ENCODE measurements around the gene PDE4B.

The PDE4B gene

GRCh38 chr1:66359815-66360214 lies 567.1 kb downstream of the PDE4B start:
- no peak for DNase-seq (ENCODE audit: low read depth in 2 of 2)

DNA sequence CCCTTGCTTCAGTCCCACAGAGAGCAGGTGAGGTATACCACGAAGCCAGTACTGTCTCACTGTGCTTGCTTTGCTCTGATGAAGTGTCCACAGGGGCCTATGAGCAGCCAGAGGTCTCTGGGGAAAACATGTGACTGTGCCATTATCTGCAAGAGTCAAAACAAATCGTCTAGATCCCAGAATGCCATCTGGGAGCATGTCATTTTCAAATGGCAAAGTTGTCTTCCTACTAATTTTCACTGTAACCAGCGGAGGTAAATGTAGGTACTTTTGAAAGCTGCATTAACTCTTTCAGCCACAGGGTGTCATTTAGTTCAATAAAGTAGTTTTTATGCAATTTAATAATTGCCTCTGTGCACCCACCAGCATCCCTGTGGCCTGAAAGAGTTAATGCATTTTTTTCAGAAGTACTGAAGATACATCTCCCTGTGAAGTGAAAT lies 567.6 kb downstream of the PDE4B start:
- DNase-seq (ENCODE audit: low read depth in 2 of 2) = no peak

DNA sequence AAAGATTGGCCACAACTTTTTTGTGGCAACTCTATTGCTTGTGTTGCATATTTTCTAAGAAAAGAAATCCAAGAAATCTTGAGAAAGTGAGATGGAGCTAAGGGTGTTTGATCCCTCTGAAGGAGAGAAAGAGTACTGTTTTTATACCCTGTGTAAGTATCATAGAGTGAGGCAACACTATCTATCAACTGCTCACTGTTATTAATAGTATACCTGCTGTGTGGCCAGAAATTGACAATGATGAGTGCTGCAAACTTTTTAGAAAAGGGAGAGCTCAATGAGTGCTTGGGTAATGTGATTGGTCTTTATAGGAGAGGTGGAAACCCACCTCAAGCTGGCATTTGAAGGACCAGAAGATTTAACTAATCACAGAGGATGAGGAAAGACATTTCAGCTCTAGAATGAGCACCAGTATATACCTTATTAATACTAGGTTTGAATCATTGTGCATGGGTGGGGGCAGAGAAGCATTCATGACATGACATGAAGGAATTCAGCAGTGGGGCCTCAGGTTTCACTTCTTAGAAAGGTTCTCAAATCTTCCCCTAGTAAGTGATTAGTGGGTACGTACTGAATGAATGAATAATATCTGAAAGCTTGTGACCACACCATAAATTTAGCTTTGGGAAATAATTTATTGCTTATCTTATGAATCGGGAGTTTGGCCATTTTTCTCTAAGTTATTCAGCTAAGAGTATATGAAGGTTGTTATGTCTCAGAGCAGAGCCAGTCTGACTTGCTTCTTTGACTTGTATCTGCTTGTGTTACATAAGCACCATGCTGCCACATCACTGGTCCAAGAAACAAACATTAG lies 572.1 kb downstream of the PDE4B start:
- DNase-seq (ENCODE audit: low read depth in 2 of 2) = no peak

DNA sequence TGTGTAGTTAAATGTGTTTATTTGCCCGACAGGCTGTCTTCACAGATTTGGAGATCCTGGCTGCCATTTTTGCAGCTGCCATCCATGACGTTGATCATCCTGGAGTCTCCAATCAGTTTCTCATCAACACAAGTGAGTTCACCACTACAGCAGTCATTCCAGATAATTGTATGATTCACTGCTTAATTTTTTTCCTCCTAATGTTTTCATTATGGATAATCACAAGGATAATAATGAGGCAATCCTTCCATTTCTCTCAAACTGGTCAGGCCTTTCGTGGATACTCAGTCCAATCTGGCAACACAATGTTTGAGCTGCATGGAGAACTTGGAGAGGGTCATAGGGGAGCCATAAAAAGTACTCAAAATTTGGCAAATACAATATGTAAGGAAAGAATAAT lies 572.9 kb downstream of the PDE4B start:
- DNase-seq (ENCODE audit: low read depth in 2 of 2) = no peak

DNA sequence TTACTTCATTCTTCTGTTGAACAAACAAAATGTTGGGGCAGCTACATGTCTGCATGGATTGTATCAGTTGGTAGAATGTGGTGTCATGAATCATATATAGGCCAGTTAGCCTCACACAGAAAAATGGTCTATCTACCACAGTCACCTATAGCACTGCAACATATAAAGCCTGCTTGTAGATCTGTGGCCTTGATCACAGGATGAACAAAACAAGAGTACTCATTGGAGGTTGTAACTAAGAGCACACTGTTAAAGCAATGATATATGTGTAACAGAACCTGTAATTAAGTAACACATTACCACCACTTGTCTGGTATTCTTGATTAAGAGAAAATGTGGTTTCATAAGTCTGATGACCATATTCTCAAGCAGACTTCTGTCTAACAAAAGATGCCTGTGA lies 573.9 kb downstream of the PDE4B start:
- DNase-seq (ENCODE audit: low read depth in 2 of 2) = no peak

DNA sequence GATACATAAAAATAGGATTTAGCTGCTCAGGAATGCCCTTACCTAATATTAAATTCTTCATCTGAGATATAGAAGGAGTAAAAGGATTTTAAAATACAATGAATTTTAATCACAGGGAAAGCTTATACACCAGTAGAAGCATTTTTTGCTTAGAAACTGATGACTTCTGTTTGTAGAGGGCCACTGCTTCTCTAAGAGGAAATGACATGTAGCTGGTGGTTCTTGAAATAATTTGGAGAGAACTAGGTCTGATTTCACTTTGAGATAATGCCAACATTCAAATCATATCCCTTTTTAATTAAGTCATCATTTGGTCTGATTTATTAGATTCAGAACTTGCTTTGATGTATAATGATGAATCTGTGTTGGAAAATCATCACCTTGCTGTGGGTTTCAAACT lies 574.7 kb downstream of the PDE4B start:
- DNase-seq (ENCODE audit: low read depth in 2 of 2) = no peak

DNA sequence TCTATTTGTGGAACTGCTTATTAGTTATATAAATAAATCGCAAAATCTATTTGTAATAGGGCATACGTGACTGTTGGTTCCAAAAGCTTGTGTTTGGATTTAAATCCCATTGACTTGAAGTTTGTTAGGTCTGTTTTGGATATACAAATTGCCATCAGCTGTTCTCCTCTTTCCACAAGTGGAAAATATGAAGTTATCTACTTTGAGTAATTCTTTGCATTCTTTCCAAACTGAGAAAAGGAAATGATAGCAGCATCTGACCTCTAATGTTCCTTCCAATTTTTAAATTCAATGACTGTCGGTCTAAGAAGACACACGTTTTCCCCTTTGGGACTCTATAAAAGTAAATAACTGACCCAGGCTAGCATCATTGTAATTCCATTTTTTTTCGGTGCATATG lies 575.6 kb downstream of the PDE4B start:
- no peak for DNase-seq (ENCODE audit: low read depth in 2 of 2)

- DNase-seq (ENCODE audit: low read depth in 2 of 2) = no peak
Measured at GRCh38 chr1:66370462-66370971, 577.8 kb downstream of the PDE4B start.

- no peak for DNase-seq (ENCODE audit: low read depth in 2 of 2)
Measured at GRCh38 chr1:66371233-66372005, 578.7 kb downstream of the PDE4B start.

DNA sequence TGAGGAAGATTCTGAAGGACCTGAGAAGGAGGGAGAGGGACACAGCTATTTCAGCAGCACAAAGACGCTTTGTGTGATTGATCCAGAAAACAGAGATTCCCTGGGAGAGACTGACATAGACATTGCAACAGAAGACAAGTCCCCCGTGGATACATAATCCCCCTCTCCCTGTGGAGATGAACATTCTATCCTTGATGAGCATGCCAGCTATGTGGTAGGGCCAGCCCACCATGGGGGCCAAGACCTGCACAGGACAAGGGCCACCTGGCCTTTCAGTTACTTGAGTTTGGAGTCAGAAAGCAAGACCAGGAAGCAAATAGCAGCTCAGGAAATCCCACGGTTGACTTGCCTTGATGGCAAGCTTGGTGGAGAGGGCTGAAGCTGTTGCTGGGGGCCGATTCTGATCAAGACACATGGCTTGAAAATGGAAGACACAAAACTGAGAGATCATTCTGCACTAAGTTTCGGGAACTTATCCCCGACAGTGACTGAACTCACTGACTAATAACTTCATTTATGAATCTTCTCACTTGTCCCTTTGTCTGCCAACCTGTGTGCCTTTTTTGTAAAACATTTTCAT lies 579.9 kb downstream of the PDE4B start:
- no peak for DNase-seq (ENCODE audit: low read depth in 2 of 2)

GRCh38 chr1:66373157-66373591 lies 580.5 kb downstream of the PDE4B start:
- DNase-seq (ENCODE audit: low read depth in 2 of 2) = no peak

DNA sequence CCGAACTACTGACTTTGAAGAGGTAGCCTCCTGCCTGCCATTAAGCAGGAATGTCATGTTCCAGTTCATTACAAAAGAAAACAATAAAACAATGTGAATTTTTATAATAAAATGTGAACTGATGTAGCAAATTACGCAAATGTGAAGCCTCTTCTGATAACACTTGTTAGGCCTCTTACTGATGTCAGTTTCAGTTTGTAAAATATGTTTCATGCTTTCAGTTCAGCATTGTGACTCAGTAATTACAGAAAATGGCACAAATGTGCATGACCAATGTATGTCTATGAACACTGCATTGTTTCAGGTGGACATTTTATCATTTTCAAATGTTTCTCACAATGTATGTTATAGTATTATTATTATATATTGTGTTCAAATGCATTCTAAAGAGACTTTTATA lies 581.5 kb downstream of the PDE4B start:
- DNase-seq (ENCODE audit: low read depth in 2 of 2) = no peak

DNA sequence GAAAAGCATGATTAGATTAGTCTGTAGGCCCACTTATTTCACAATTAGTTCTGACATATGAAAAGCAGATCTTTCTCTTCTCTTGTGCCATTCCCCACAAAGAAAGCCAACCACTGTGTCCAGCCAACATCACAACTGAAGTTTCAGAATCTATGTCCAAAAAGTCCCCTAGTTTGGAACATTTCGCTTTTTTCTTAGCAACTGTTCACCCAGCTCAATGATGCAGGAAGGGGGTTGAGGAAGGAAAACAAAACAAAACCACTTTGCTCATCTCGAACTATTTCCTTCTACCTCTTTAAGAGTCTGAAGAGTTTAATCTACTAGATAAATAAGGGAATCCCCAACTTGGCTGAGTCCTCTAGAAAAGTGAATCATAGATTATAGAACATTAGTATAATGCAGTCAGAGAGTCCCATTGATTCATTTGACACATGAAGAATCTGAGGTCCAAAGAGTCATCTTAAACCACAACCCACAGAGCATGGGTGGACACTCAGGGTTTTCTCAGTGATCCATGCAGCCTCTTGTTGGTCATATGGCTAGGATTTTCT lies 581.9 kb downstream of the PDE4B start:
- peak in 1 of 2 donors; percentile 33 for DNase-seq (ENCODE audit: low read depth in 2 of 2)

- DNase-seq (ENCODE audit: low read depth in 2 of 2) = no peak
Measured at GRCh38 chr1:66375125-66375524, 582.4 kb downstream of the PDE4B start.

GRCh38 chr1:66380452-66381212 lies 587.9 kb downstream of the PDE4B start:
- no peak for DNase-seq (ENCODE audit: low read depth in 2 of 2)

GRCh38 chr1:66381621-66382275 lies 589.1 kb downstream of the PDE4B start:
- DNase-seq (ENCODE audit: low read depth in 2 of 2) = no peak

DNA sequence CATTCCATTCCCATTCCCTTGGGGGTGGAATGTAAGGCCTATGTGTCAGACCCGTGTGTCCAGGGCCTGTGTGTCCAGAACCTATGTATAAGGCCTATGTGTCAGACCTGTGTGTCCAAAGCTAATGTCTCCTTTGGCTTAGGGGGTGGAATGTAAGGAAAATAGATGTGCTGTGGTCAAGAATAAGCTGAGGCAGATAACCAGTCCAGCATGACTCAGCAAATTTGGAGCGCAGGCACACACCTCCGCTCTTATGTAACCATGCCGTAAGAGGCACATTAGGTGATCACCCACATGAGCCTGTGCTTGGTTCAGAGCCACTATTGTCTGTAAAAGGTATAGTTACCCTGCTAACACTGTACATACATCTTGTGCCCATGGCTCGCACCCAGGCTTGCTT lies 590.5 kb downstream of the PDE4B start:
- no peak for DNase-seq (ENCODE audit: low read depth in 2 of 2)

DNA sequence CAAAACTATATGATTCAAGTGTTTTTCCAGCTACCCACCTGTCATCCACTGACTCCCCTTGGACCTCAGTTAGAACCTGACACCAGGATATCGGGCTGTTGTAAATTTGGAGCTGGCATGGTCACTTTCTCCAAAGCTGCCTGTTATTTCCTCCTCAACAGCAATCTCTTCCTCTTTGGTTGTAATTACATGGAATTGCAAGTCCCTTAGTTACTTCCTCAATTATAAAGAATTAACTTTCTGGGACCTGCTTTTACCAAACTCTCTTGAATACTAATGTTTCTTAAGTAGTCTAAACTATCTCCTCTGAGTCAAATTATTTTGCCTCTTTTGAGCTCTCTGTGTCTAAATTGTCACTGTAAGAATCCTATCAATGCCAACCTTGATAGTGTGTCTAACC lies 590.9 kb downstream of the PDE4B start:
- no peak for DNase-seq (ENCODE audit: low read depth in 2 of 2)

DNA sequence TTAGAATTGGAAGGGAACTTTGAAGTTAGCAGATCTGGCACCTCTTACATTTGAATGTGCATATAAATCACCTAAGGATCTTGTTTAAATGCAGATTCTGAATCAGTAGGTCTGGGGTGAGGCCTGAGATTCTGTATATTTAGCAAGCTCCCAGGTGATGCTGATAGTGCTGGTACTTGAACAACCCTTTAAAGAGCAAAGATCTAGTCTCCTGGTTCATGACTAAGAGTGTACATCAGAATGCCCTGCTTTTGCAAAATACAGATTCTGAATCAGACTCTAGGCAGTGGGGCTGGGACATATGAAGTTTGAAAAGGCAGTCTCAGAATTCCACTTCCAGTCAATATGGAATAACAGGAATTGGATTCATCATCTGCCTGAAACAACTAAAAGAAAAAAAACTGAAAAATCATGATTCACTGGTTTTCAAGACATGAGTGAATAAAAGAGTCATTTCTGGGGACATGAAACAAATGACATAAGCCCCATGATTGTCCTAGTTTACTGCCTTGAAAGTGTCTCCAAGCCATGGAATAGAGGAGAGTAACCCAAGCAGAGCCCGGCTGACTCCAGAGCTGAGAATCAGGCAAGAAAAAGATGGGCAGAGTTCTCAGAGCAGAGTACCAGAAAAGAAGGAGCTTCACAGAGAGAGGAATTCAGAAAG lies 591.7 kb downstream of the PDE4B start:
- no peak for DNase-seq (ENCODE audit: low read depth in 2 of 2)

DNA sequence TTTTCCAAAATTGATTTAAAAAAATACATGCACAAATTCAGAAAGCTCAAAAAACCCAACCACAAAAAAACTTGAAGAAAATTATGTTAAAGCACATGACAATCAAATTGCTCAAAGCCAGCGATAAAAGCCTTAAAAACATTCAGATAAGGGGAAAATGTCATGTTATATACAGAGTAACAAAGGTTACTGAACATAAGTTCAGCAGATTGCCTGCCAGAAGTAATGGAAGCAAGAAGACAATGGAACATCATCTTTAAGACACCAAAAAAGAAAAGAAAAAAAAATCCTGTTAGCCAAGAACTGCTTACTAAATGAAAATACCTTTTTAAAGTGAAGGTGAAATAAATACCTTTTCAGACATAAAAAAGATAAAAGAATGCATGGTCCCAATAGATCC lies 594.0 kb downstream of the PDE4B start:
- DNase-seq (ENCODE audit: low read depth in 2 of 2) = no peak
